ENCODE data around the gene CA4. TPM values are rescaled to one million over a fixed set of nuclear protein-coding genes. Genes with fewer than 3 reads are reported as not detected.
A peak's percentile ranks its signal among the peaks of the same experiment; 100 is the strongest.

The CA4 gene
- total RNA-seq, 1 experiment from 2014 or later, result 6.7 TPM

DNA sequence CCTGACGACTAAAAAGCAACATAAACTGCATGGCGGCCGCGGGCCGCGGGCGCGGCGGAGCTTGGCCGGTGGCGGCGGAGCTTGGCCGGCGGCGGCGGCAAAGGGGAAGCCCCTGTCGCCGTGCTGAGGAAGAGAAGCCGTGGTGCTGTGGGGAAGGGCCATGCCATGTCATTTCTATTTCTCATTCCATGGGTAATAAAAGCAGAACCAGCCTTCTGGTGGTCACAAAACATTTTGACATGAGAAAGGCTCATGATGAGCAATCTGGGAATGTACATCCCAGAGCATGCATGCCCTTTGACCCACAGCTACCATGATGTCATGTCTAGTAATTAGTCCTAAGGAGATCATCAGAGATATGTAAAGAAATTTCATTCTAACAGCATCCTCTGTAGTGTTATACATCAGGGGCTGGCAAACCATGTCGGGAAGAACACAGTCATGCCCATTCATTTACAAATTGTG lies 47.1 kb upstream of the CA4 start:
- peaks cover 8% of the 10 kb centered on the region for H3K4me1 Mint-ChIP-seq
- CTCF ChIA-PET, result no interaction called here

DNA sequence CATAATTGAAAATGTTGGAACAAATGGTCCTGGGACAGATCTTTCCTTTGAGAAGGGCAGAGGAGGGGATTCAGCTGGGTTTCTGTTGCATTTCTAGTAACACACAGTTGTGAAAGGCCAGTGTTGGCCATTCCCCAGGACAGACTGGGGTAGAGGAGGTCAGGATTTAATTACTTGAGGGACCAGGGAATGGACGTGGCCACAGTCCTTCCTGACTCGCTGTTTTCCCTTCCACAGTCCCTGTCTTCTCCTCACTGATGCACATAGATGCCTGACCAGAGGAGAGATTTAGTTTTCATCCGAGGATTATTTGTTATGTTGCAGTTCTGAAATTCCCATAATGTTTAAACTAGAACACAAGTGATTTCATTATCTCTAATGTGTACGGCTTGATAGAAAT lies 45.8 kb upstream of the CA4 start:
- no peak overlapping the region for H3K4me3 Mint-ChIP-seq
- DNase-seq (ENCODE audit: low spot score), result no peak
- H3K9me3 Mint-ChIP-seq, result no peaks in the 10 kb centered on the region
- POLR2A ChIA-PET, result no interaction called here
- H3K27ac Mint-ChIP-seq, result peak overlapping the region; percentile 24; the same call in 1 of the 2 replicates
- peaks cover 8% of the 10 kb centered on the region for H3K4me1 Mint-ChIP-seq
- ATAC-seq, result no peak
- CTCF ChIA-PET, result interaction anchor here (0.6 kb wide), 1 partner anchor 69 kb away, joined by 3 read pairs; no protein-coding TSS in a partner anchor
- no peaks in the 10 kb centered on the region for H3K27me3 Mint-ChIP-seq (ENCODE audit: low read depth)
- TF ChIP-seq, protein P1, sequence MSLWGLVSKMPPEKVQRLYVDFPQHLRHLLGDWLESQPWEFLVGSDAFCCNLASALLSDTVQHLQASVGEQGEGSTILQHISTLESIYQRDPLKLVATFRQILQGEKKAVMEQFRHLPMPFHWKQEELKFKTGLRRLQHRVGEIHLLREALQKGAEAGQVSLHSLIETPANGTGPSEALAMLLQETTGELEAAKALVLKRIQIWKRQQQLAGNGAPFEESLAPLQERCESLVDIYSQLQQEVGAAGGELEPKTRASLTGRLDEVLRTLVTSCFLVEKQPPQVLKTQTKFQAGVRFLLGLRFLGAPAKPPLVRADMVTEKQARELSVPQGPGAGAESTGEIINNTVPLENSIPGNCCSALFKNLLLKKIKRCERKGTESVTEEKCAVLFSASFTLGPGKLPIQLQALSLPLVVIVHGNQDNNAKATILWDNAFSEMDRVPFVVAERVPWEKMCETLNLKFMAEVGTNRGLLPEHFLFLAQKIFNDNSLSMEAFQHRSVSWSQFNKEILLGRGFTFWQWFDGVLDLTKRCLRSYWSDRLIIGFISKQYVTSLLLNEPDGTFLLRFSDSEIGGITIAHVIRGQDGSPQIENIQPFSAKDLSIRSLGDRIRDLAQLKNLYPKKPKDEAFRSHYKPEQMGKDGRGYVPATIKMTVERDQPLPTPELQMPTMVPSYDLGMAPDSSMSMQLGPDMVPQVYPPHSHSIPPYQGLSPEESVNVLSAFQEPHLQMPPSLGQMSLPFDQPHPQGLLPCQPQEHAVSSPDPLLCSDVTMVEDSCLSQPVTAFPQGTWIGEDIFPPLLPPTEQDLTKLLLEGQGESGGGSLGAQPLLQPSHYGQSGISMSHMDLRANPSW (CRISPR knock-in tag; conservative IDR thresholded peaks at IDR 0.05; ENCODE audit: low read depth), result no peak
- TF ChIP-seq, protein P2, sequence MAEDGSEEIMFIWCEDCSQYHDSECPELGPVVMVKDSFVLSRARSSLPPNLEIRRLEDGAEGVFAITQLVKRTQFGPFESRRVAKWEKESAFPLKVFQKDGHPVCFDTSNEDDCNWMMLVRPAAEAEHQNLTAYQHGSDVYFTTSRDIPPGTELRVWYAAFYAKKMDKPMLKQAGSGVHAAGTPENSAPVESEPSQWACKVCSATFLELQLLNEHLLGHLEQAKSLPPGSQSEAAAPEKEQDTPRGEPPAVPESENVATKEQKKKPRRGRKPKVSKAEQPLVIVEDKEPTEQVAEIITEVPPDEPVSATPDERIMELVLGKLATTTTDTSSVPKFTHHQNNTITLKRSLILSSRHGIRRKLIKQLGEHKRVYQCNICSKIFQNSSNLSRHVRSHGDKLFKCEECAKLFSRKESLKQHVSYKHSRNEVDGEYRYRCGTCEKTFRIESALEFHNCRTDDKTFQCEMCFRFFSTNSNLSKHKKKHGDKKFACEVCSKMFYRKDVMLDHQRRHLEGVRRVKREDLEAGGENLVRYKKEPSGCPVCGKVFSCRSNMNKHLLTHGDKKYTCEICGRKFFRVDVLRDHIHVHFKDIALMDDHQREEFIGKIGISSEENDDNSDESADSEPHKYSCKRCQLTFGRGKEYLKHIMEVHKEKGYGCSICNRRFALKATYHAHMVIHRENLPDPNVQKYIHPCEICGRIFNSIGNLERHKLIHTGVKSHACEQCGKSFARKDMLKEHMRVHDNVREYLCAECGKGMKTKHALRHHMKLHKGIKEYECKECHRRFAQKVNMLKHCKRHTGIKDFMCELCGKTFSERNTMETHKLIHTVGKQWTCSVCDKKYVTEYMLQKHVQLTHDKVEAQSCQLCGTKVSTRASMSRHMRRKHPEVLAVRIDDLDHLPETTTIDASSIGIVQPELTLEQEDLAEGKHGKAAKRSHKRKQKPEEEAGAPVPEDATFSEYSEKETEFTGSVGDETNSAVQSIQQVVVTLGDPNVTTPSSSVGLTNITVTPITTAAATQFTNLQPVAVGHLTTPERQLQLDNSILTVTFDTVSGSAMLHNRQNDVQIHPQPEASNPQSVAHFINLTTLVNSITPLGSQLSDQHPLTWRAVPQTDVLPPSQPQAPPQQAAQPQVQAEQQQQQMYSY (CRISPR knock-in tag; IDR thresholded peaks at IDR 0.05), result no peak
- TF ChIP-seq, protein P3, sequence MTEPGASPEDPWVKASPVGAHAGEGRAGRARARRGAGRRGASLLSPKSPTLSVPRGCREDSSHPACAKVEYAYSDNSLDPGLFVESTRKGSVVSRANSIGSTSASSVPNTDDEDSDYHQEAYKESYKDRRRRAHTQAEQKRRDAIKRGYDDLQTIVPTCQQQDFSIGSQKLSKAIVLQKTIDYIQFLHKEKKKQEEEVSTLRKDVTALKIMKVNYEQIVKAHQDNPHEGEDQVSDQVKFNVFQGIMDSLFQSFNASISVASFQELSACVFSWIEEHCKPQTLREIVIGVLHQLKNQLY (CRISPR knock-in tag; IDR thresholded peaks at IDR 0.05), result no peak
- TF ChIP-seq, protein P4, sequence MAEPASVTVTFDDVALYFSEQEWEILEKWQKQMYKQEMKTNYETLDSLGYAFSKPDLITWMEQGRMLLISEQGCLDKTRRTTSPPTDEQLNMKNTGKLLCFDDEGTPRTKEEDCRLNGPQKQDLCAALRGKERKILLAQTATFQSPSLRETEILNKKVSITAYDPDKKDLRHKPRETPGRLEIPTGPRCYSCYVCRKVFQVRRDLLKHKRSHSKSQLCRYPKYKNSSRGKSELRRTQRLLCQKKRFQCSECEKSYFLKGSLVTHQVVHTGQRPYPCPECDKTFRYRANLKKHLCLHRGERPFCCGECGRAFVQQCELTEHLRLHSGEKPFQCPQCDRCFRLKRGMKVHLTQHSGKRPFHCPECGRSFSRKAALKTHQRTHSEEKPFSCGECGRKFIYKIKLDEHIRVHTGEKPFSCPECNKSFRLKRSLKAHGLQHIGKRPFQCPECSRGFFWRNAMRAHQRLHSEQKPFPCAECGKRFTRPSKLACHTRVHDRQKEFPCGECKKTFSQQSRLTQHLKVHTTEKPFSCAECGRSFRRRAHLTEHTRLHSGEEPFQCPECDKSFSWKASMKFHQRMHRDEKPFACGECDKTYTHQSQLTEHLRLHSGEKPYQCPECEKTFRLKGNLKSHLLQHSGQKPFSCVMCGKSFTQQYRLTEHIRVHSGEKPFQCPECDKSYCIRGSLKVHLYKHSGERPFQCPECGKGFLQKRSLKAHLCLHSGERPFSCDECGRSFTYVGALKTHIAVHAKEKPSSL (CRISPR knock-in tag; conservative IDR thresholded peaks at IDR 0.05), result no peak
- TF ChIP-seq ETV6 (CRISPR knock-in tag; IDR thresholded peaks at IDR 0.05), result no peak
- no peak for TF ChIP-seq SMAD3 (CRISPR knock-in tag; IDR thresholded peaks at IDR 0.05; ENCODE audit: borderline replicate concordance)
- TF ChIP-seq TEAD4 (CRISPR knock-in tag; IDR thresholded peaks at IDR 0.05), result no peak
- TF ChIP-seq ZNF416 (CRISPR knock-in tag; IDR thresholded peaks at IDR 0.05), result no peak
- H3K36me3 Mint-ChIP-seq, result no peaks in the 10 kb centered on the region

More for the DNA sequence above, 47.1 kb upstream of the CA4 start:
- Mint-ChIP-seq H3K9me3 (no peaks in the 10 kb centered on the region), H3K27ac (no peak overlapping the region), H3K36me3 (no peaks in the 10 kb centered on the region), H3K27me3 (ENCODE audit: low read depth) (no peaks in the 10 kb centered on the region), H3K4me3 (peak overlapping the region; percentile 43)
- no peak for TF ChIP-seq ZNF219 (CRISPR knock-in tag; IDR thresholded peaks at IDR 0.05; ENCODE audit: borderline replicate concordance)
- TF ChIP-seq, protein P5, sequence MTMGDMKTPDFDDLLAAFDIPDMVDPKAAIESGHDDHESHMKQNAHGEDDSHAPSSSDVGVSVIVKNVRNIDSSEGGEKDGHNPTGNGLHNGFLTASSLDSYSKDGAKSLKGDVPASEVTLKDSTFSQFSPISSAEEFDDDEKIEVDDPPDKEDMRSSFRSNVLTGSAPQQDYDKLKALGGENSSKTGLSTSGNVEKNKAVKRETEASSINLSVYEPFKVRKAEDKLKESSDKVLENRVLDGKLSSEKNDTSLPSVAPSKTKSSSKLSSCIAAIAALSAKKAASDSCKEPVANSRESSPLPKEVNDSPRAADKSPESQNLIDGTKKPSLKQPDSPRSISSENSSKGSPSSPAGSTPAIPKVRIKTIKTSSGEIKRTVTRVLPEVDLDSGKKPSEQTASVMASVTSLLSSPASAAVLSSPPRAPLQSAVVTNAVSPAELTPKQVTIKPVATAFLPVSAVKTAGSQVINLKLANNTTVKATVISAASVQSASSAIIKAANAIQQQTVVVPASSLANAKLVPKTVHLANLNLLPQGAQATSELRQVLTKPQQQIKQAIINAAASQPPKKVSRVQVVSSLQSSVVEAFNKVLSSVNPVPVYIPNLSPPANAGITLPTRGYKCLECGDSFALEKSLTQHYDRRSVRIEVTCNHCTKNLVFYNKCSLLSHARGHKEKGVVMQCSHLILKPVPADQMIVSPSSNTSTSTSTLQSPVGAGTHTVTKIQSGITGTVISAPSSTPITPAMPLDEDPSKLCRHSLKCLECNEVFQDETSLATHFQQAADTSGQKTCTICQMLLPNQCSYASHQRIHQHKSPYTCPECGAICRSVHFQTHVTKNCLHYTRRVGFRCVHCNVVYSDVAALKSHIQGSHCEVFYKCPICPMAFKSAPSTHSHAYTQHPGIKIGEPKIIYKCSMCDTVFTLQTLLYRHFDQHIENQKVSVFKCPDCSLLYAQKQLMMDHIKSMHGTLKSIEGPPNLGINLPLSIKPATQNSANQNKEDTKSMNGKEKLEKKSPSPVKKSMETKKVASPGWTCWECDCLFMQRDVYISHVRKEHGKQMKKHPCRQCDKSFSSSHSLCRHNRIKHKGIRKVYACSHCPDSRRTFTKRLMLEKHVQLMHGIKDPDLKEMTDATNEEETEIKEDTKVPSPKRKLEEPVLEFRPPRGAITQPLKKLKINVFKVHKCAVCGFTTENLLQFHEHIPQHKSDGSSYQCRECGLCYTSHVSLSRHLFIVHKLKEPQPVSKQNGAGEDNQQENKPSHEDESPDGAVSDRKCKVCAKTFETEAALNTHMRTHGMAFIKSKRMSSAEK (CRISPR knock-in tag; IDR thresholded peaks at IDR 0.05; ENCODE audit: borderline replicate concordance), result no peak
- POLR2A ChIA-PET, result no interaction called here
- DNase-seq (ENCODE audit: low spot score) (no peak), ATAC-seq (peak; percentile 32; the same call in 1 of the 2 replicates)
